H9 (cell line): ENCODE measurements around the gene S100A3. TPM values are rescaled to one million over a fixed set of nuclear protein-coding genes. Genes with fewer than 3 reads are reported as not detected.

Experiments
- DNase-seq: peaks from one replicate; pipeline ENCODE4 v3.0.0-alpha.2; 2017
- H2AFZ ChIP-seq: one replicate; pipeline ENCODE4 v1.6.1; 2013; ENCODE audit warnings: mild to moderate bottlenecking, low read length, control low read depth, moderate library complexity
- H2AK5ac ChIP-seq: 2 replicates; pipeline ENCODE4 v1.6.1; 2013; ENCODE audit warnings: low read length, control low read depth, mixed read lengths; ENCODE audit not compliant: insufficient read length
- H2BK120ac ChIP-seq: one replicate; pipeline ENCODE4 v1.6.1; 2013; ENCODE audit warnings: low read depth, mild to moderate bottlenecking, low read length, control low read depth, inconsistent platforms; ENCODE audit not compliant: poor library complexity, severe bottlenecking
- H2BK12ac ChIP-seq: 2 replicates; pipeline ENCODE4 v1.6.1; 2013; ENCODE audit warnings: low read length, control low read depth, mixed read lengths, low read depth; ENCODE audit not compliant: insufficient read length
- H2BK15ac ChIP-seq: 2 replicates; pipeline ENCODE4 v1.6.1; 2013; ENCODE audit warnings: low read depth, low read length, control low read depth
- H2BK20ac ChIP-seq: one replicate; pipeline ENCODE4 v1.6.1; 2013; ENCODE audit warnings: low read depth, mild to moderate bottlenecking, low read length, control low read depth, inconsistent platforms; ENCODE audit not compliant: poor library complexity, severe bottlenecking
- H2BK5ac ChIP-seq: 2 replicates; pipeline ENCODE4 v1.6.1; 2013; ENCODE audit warnings: low read length, control low read depth, mixed read lengths; ENCODE audit not compliant: insufficient read length
- H3K14ac ChIP-seq: 2 replicates; pipeline ENCODE4 v1.6.1; 2013; ENCODE audit warnings: low read length, control low read depth; ENCODE audit not compliant: insufficient read depth
- H3K18ac ChIP-seq: 2 replicates; pipeline ENCODE4 v1.6.1; 2013; ENCODE audit warnings: low read depth, mild to moderate bottlenecking, mixed read lengths, low read length, control low read depth; ENCODE audit not compliant: insufficient read length
- H3K23ac ChIP-seq: 2 replicates; pipeline ENCODE4 v1.6.1; 2013; ENCODE audit warnings: low read length, control low read depth, mixed read lengths, low read depth; ENCODE audit not compliant: insufficient read length
- H3K23me2 ChIP-seq: 2 replicates; pipeline ENCODE4 v1.6.1; 2013; ENCODE audit warnings: low read depth, mild to moderate bottlenecking, mixed read lengths, low read length, control low read depth; ENCODE audit not compliant: insufficient read length, poor library complexity, severe bottlenecking
- H3K27ac ChIP-seq: 2 replicates; pipeline ENCODE4 v1.5.1; 2013; ENCODE audit warnings: low read length, control low read depth, mixed read lengths, low read depth; ENCODE audit not compliant: insufficient read length
- H3K27me3 ChIP-seq: 2 replicates; pipeline ENCODE4 v1.6.1; 2013; ENCODE audit warnings: low read length, control low read depth, inconsistent platforms; ENCODE audit not compliant: insufficient read depth
- H3K4ac ChIP-seq: 2 replicates; pipeline ENCODE4 v1.6.1; 2013; ENCODE audit warnings: low read depth, mild to moderate bottlenecking, control low read depth, inconsistent platforms, low read length, moderate library complexity
- H3K4me1 ChIP-seq: 2 replicates; pipeline ENCODE4 v1.6.1; 2013; ENCODE audit warnings: low read length, control low read depth, inconsistent platforms; ENCODE audit not compliant: insufficient read depth
- H3K4me2 ChIP-seq: 2 replicates; pipeline ENCODE4 v1.6.1; 2013; ENCODE audit warnings: low read length, control low read depth, mixed read lengths; ENCODE audit not compliant: insufficient read length, insufficient read depth
- H3K56ac ChIP-seq: 2 replicates; pipeline ENCODE4 v1.6.1; 2013; ENCODE audit warnings: low read depth, mild to moderate bottlenecking, mixed read lengths, low read length, control low read depth; ENCODE audit not compliant: insufficient read length
- H3K79me1 ChIP-seq: 2 replicates; pipeline ENCODE4 v1.6.1; 2013; ENCODE audit warnings: low read depth, mild to moderate bottlenecking, moderate library complexity, low read length, control low read depth, inconsistent platforms; ENCODE audit not compliant: insufficient read depth, poor library complexity, severe bottlenecking
- H3K79me2 ChIP-seq: 2 replicates; pipeline ENCODE4 v1.6.1; 2013; ENCODE audit warnings: low read length, control low read depth, inconsistent platforms; ENCODE audit not compliant: insufficient read depth
- H3K9ac ChIP-seq: 2 replicates; pipeline ENCODE4 v1.6.1; 2013; ENCODE audit warnings: low read length, control low read depth, mixed read lengths; ENCODE audit not compliant: insufficient read length; ENCODE audit errors: extremely low read depth
- H3K9me3 ChIP-seq: one replicate; pipeline ENCODE4 v1.6.1; 2013; ENCODE audit warnings: low read depth, low read length, inconsistent platforms; ENCODE audit not compliant: control insufficient read depth
- H3T11ph ChIP-seq: one replicate; pipeline ENCODE4 v1.6.1; 2013; ENCODE audit warnings: mild to moderate bottlenecking, low read length, control low read depth, inconsistent platforms
- H4K20me1 ChIP-seq: one replicate; pipeline ENCODE4 v1.6.1; 2013; ENCODE audit not compliant: control insufficient read depth, insufficient read length, insufficient read depth
- H4K5ac ChIP-seq: 2 replicates; pipeline ENCODE4 v1.6.1; 2013; ENCODE audit warnings: low read depth, mild to moderate bottlenecking, mixed read lengths, low read length, control low read depth; ENCODE audit not compliant: insufficient read length
- H4K8ac ChIP-seq: replicated peaks from 2 replicates; pipeline ENCODE4 v1.6.1; 2013; ENCODE audit warnings: low read length, control low read depth, mixed read lengths, low read depth; ENCODE audit not compliant: insufficient read length
- H4K91ac ChIP-seq: 2 replicates; pipeline ENCODE4 v1.6.1; 2013; ENCODE audit warnings: low read depth, mild to moderate bottlenecking, moderate library complexity, mixed read lengths, low read length, control low read depth; ENCODE audit not compliant: insufficient read length
- H3K27ac Mint-ChIP-seq, 3 experiments: 2 replicates in 2 of 3; 3 replicates in 1 of 3; pipeline ENCODE4 v1.8.0; 2020 to 2021; ENCODE audit warnings: mixed read lengths in 3 of 3, mild to moderate bottlenecking in 1 of 3, moderate library complexity in 1 of 3
- H3K27me3 Mint-ChIP-seq: 2 replicates; pipeline ENCODE4 v1.8.0; 2021; ENCODE audit warnings: low read depth, mild to moderate bottlenecking, moderate library complexity, mixed read lengths
- H3K36me3 Mint-ChIP-seq, 3 experiments: 2 replicates in 2 of 3; 3 replicates in 1 of 3; pipeline ENCODE4 v1.8.0; 2020 to 2021; ENCODE audit warnings: low read depth in 3 of 3, mixed read lengths in 3 of 3; ENCODE audit not compliant: insufficient read depth in 1 of 3
- H3K4me1 Mint-ChIP-seq, 2 experiments: 2 replicates each; pipeline ENCODE4 v1.8.0; 2020; ENCODE audit warnings: mixed read lengths in 2 of 2
- H3K4me3 Mint-ChIP-seq, 2 experiments: 2 replicates in 1 of 2; 3 replicates in 1 of 2; pipeline ENCODE4 v1.8.0; 2020 to 2021; ENCODE audit warnings: mild to moderate bottlenecking in 2 of 2, mixed read lengths in 2 of 2, moderate library complexity in 1 of 2
- H3K9me3 Mint-ChIP-seq, 2 experiments: 2 replicates in 1 of 2; 3 replicates in 1 of 2; pipeline ENCODE4 v1.8.0; 2020; ENCODE audit warnings: mild to moderate bottlenecking in 2 of 2, mixed read lengths in 2 of 2, moderate library complexity in 1 of 2
- WGBS: extraction: QIAGEN DNeasy Blood & Tissue Kit; methylation state at CpG from one replicate; pipeline ENCODE4 v1.1.7; 2013; ENCODE audit warnings: missing lambda C conversion rate, low lambda C conversion rate, mixed read lengths; ENCODE audit not compliant: insufficient read length; ENCODE audit errors: extremely low coverage; 5-methylcytosine and 5-hydroxymethylcytosine counted together
- total RNA-seq: library from RNA; stranded (reverse); gene quantifications from 2 replicates; pipeline ENCODE4 v1.2.1, GENCODE V29; 2021
- TF ChIP-seq, protein P1 (sequence below): fragments of 200-600 bp; sonication (generic); conservative IDR thresholded peaks from 3 replicates; pipeline ENCODE4 v1.8.0; 2021; ENCODE audit warnings: antibody characterized with exemption, mild to moderate bottlenecking

The S100A3 gene
- total RNA-seq, 1 experiment from 2014 or later, result not detected

DNA sequence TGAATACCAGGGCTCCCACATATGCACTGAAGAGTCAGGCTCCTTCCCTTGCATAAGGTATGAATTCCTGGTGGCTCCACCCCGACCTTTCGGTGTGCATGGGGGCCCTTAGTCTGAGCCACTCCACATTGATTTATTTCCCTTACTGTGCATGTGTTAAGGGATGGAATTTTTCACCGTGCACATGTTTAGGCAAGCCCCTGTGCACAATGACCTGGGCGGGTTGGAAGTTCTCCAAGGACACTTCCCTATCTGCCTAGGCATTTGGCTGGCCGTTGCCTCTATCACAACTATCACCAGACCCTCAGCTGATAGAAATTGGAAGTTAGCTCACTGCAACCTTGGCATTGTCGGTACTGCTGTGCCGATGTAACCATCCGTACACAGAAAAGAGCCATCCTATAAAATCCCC lies 22.9 kb downstream of the S100A3 start:
- Histone ChIP-seq H3K79me1 (no peaks in the 10 kb centered on the region), H3K27ac (no peak overlapping the region), H2BK12ac (no peak overlapping the region), H3K4ac (no peak overlapping the region), H3K9ac (no peak overlapping the region), H4K91ac (no peak overlapping the region), H3K56ac (no peak overlapping the region), H4K5ac (no peak overlapping the region), H3K23me2 (no peaks in the 10 kb centered on the region), H2AFZ (no peak overlapping the region), H3K79me2 (no peaks in the 10 kb centered on the region), H3K14ac (no peak overlapping the region), H2AK5ac (no peak overlapping the region), H3T11ph (no peak overlapping the region), H3K4me1 (peaks cover 6% of the 10 kb centered on the region; the same call in 1 of the 2 replicates), H3K4me2 (no peak overlapping the region), H2BK20ac (no peak overlapping the region), H4K8ac (no peak overlapping the region), H2BK5ac (no peak overlapping the region), H2BK120ac (no peak overlapping the region), H3K9me3 (no peaks in the 10 kb centered on the region), H4K20me1 (no peaks in the 10 kb centered on the region), H3K23ac (no peak overlapping the region), H3K27me3 (no peaks in the 10 kb centered on the region), H3K18ac (no peak overlapping the region), H2BK15ac (no peak overlapping the region)
- Mint-ChIP-seq H3K27me3 (peaks cover 11% of the 10 kb centered on the region), H3K36me3 (0 out of 7 replicates have a peak, but pooled peaks cover 0 to 2% (median 0%) of the 10 kb centered on the region in 3 experiments), H3K9me3 (peaks cover 2 to 3% of the 10 kb centered on the region in 2 experiments; a peak in 3 of 5 replicates), H3K4me3 (no peak overlapping the region), H3K4me1 (peaks cover 25 to 27% of the 10 kb centered on the region in 2 experiments), H3K27ac (no peak overlapping the region)
- TF ChIP-seq, protein P1, sequence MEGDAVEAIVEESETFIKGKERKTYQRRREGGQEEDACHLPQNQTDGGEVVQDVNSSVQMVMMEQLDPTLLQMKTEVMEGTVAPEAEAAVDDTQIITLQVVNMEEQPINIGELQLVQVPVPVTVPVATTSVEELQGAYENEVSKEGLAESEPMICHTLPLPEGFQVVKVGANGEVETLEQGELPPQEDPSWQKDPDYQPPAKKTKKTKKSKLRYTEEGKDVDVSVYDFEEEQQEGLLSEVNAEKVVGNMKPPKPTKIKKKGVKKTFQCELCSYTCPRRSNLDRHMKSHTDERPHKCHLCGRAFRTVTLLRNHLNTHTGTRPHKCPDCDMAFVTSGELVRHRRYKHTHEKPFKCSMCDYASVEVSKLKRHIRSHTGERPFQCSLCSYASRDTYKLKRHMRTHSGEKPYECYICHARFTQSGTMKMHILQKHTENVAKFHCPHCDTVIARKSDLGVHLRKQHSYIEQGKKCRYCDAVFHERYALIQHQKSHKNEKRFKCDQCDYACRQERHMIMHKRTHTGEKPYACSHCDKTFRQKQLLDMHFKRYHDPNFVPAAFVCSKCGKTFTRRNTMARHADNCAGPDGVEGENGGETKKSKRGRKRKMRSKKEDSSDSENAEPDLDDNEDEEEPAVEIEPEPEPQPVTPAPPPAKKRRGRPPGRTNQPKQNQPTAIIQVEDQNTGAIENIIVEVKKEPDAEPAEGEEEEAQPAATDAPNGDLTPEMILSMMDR, result no peak
- DNase-seq, result no peak
- WGBS, result no CpG with 5 or more reads among the region's 8 CpGs
